ENCODE data around the gene RPTOR. TPM values are rescaled to one million over a fixed set of nuclear protein-coding genes. Genes with fewer than 3 reads are reported as not detected.

Gene RPTOR
- total RNA-seq, 2 experiments from 2014 or later = 53.1 to 54.0 TPM

- ChIA-PET CTCF (interaction anchor here (1.0 to 1.6 kb wide), 3 partner anchors 26 to 109 kb away, joined by 3 to 4 read pairs (median 3); no protein-coding TSS in a partner anchor), POLR2A (interaction anchor here (0.6 kb wide), 1 partner anchor 20 kb away, joined by 3 read pairs; no protein-coding TSS in a partner anchor)
- DNase-seq = no peak
- H3K9me3 Mint-ChIP-seq (ENCODE audit: insufficient read depth) = no peaks in the 10 kb centered on the region
- H3K4me3 Mint-ChIP-seq = peak overlapping the region; percentile 71
- peak overlapping the region; percentile 71 for H3K27ac Mint-ChIP-seq
- peak; percentile 35 for ATAC-seq
- H3K27me3 Mint-ChIP-seq (ENCODE audit: low read depth) = peaks cover 7% of the 10 kb centered on the region
- H3K4me1 Mint-ChIP-seq (ENCODE audit: low read depth) = peaks cover 29% of the 10 kb centered on the region
- peaks cover 8% of the 10 kb centered on the region for H3K36me3 Mint-ChIP-seq (ENCODE audit: low read depth)
Observed at GRCh38 chr17:80992077-80992947, 447.7 kb downstream of the RPTOR start.

- Mint-ChIP-seq H3K36me3 (ENCODE audit: low read depth) (peaks cover 8% of the 10 kb centered on the region), H3K4me1 (ENCODE audit: low read depth) (peaks cover 29% of the 10 kb centered on the region), H3K27me3 (ENCODE audit: low read depth) (peaks cover 3% of the 10 kb centered on the region), H3K9me3 (ENCODE audit: insufficient read depth) (no peaks in the 10 kb centered on the region), H3K4me3 (peak overlapping the region; percentile 71), H3K27ac (peak overlapping the region; percentile 71)
- ChIA-PET CTCF (interaction anchor here (0.7 kb wide), 1 partner anchor 19 kb away, joined by 3 read pairs; no protein-coding TSS in a partner anchor), POLR2A (interaction anchor here (0.6 kb wide), 1 partner anchor 19 kb away, joined by 3 read pairs; no protein-coding TSS in a partner anchor)
- ATAC-seq (no peak), DNase-seq (no peak)
Observed at GRCh38 chr17:80992948-80993624, 448.4 kb downstream of the RPTOR start.

GRCh38 chr17:80995131-80995530, 450.5 kb downstream of the RPTOR start:
- DNase-seq = no peak
- no peaks in the 10 kb centered on the region for H3K27me3 Mint-ChIP-seq (ENCODE audit: low read depth)
- H3K4me3 Mint-ChIP-seq = no peak overlapping the region
- H3K27ac Mint-ChIP-seq = no peak overlapping the region
- ChIA-PET CTCF (no interaction called here), POLR2A (interaction anchor here (0.6 kb wide), 1 partner anchor 849 kb away, joined by 4 read pairs; no protein-coding TSS in a partner anchor)
- ATAC-seq = no peak
- H3K36me3 Mint-ChIP-seq (ENCODE audit: low read depth) = peaks cover 15% of the 10 kb centered on the region
- peaks cover 21% of the 10 kb centered on the region for H3K4me1 Mint-ChIP-seq (ENCODE audit: low read depth)
- no peaks in the 10 kb centered on the region for H3K9me3 Mint-ChIP-seq (ENCODE audit: insufficient read depth)

- Mint-ChIP-seq H3K4me3 (no peak overlapping the region), H3K36me3 (ENCODE audit: low read depth) (peaks cover 15% of the 10 kb centered on the region), H3K27me3 (ENCODE audit: low read depth) (peaks cover 5% of the 10 kb centered on the region), H3K27ac (no peak overlapping the region), H3K4me1 (ENCODE audit: low read depth) (peaks cover 15% of the 10 kb centered on the region), H3K9me3 (ENCODE audit: insufficient read depth) (no peaks in the 10 kb centered on the region)
- POLR2A ChIA-PET = no interaction called here
- ATAC-seq (no peak), DNase-seq (no peak)
- CTCF ChIA-PET = no interaction called here
Observed at GRCh38 chr17:80996422-80997305, 452.0 kb downstream of the RPTOR start.

GRCh38 chr17:80997424-80998117, 452.9 kb downstream of the RPTOR start:
- Mint-ChIP-seq H3K27ac (no peak overlapping the region), H3K4me3 (no peak overlapping the region), H3K4me1 (ENCODE audit: low read depth) (peaks cover 15% of the 10 kb centered on the region), H3K9me3 (ENCODE audit: insufficient read depth) (no peaks in the 10 kb centered on the region), H3K36me3 (ENCODE audit: low read depth) (peaks cover 15% of the 10 kb centered on the region), H3K27me3 (ENCODE audit: low read depth) (peaks cover 10% of the 10 kb centered on the region)
- no peak for ATAC-seq
- ChIA-PET POLR2A (no interaction called here), CTCF (no interaction called here)
- DNase-seq = no peak

GRCh38 chr17:80998118-80998747, 453.6 kb downstream of the RPTOR start:
- no peak overlapping the region for H3K4me3 Mint-ChIP-seq
- H3K4me1 Mint-ChIP-seq (ENCODE audit: low read depth) = peaks cover 10% of the 10 kb centered on the region
- peaks cover 15% of the 10 kb centered on the region for H3K36me3 Mint-ChIP-seq (ENCODE audit: low read depth)
- ATAC-seq = no peak
- H3K27ac Mint-ChIP-seq = no peak overlapping the region
- no peaks in the 10 kb centered on the region for H3K9me3 Mint-ChIP-seq (ENCODE audit: insufficient read depth)
- DNase-seq = no peak
- POLR2A ChIA-PET = no interaction called here
- CTCF ChIA-PET = no interaction called here
- peaks cover 14% of the 10 kb centered on the region for H3K27me3 Mint-ChIP-seq (ENCODE audit: low read depth)

- ChIA-PET CTCF (no interaction called here), POLR2A (no interaction called here)
- H3K9me3 Mint-ChIP-seq (ENCODE audit: insufficient read depth) = no peaks in the 10 kb centered on the region
- H3K4me3 Mint-ChIP-seq = no peak overlapping the region
- peaks cover 20% of the 10 kb centered on the region for H3K27me3 Mint-ChIP-seq (ENCODE audit: low read depth)
- H3K27ac Mint-ChIP-seq = no peak overlapping the region
- peaks cover 15% of the 10 kb centered on the region for H3K36me3 Mint-ChIP-seq (ENCODE audit: low read depth)
- ATAC-seq (no peak), DNase-seq (no peak)
- H3K4me1 Mint-ChIP-seq (ENCODE audit: low read depth) = peaks cover 9% of the 10 kb centered on the region
Observed at GRCh38 chr17:80998748-80999535, 454.3 kb downstream of the RPTOR start.

GRCh38 chr17:80999536-81000333, 455.1 kb downstream of the RPTOR start:
- Mint-ChIP-seq H3K27me3 (ENCODE audit: low read depth) (peaks cover 24% of the 10 kb centered on the region), H3K4me3 (no peak overlapping the region), H3K9me3 (ENCODE audit: insufficient read depth) (no peaks in the 10 kb centered on the region), H3K27ac (no peak overlapping the region), H3K4me1 (ENCODE audit: low read depth) (peaks cover 12% of the 10 kb centered on the region), H3K36me3 (ENCODE audit: low read depth) (peaks cover 15% of the 10 kb centered on the region)
- DNase-seq (no peak), ATAC-seq (no peak)
- CTCF ChIA-PET = no interaction called here
- POLR2A ChIA-PET = no interaction called here

- DNase-seq (no peak), ATAC-seq (no peak)
- H3K4me1 Mint-ChIP-seq (ENCODE audit: low read depth) = peaks cover 15% of the 10 kb centered on the region
- ChIA-PET CTCF (no interaction called here), POLR2A (no interaction called here)
- H3K36me3 Mint-ChIP-seq (ENCODE audit: low read depth) = peaks cover 16% of the 10 kb centered on the region
- no peak overlapping the region for H3K4me3 Mint-ChIP-seq
- H3K27ac Mint-ChIP-seq = no peak overlapping the region
- H3K27me3 Mint-ChIP-seq (ENCODE audit: low read depth) = peaks cover 25% of the 10 kb centered on the region
- H3K9me3 Mint-ChIP-seq (ENCODE audit: insufficient read depth) = no peaks in the 10 kb centered on the region
Observed at GRCh38 chr17:81000334-81000630, 455.6 kb downstream of the RPTOR start.

Measured in activated CD8-positive, alpha-beta T cell treated with anti-CD3 and anti-CD28 coated beads, Interleukin-2, amount 10 ng/mL, durations not matched to agents 7 days and 5 days (primary cell).